22Rv1 (cell line): Measurements from ENCODE around the gene CTBP1.

ENCODE experiments used
- H3K27ac ChIP-seq: fragments of 450-650 bp; 2 replicates; pipeline ENCODE4 v1.5.1; 2017
- ZFX ChIP-seq: fragments of 450-650 bp; IDR thresholded peaks from 2 replicates; pipeline ENCODE4 v1.6.1; 2017; ENCODE audit warnings: antibody characterized with exemption, borderline replicate concordance
- TF ChIP-seq, protein P1 (sequence below): fragments of 450-650 bp; IDR thresholded peaks from 2 replicates; pipeline ENCODE4 v1.5.1; 2017; ENCODE audit warnings: mild to moderate bottlenecking

CTBP1 gene

DNA sequence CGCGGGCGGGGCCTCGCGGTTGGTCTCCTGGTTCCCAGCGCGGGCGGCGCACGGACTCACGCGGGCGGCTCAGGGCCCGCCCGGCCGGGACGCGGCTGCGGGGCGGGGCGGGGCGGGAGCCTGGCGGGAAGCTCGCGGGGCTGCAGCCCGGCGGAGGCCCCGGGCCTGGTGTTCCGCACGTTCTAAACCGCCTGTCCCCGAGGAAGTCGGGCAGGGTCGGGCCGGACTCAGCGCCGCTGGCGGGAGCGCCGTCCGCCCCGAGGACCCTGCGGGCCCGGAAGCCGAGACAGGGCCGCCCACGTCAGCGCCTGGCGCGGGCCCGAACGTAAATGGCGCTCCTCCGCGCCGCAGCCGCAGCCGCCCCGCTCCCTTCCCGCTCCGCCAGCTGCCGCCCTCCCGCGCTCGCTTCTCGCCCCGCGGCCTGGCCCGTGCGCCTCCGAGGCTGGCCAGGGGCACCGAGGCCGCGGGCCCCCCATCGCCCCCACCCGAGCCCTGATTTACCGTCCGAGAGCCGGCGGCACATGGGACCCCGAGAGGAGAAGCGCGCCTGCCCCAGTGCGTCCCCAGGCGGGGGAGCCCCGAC is 309 bp upstream of the CTBP1 start:
- H3K27ac ChIP-seq, result peak overlapping the region; percentile 92
- TF ChIP-seq ZFX, result no peak
- TF ChIP-seq, protein P1, sequence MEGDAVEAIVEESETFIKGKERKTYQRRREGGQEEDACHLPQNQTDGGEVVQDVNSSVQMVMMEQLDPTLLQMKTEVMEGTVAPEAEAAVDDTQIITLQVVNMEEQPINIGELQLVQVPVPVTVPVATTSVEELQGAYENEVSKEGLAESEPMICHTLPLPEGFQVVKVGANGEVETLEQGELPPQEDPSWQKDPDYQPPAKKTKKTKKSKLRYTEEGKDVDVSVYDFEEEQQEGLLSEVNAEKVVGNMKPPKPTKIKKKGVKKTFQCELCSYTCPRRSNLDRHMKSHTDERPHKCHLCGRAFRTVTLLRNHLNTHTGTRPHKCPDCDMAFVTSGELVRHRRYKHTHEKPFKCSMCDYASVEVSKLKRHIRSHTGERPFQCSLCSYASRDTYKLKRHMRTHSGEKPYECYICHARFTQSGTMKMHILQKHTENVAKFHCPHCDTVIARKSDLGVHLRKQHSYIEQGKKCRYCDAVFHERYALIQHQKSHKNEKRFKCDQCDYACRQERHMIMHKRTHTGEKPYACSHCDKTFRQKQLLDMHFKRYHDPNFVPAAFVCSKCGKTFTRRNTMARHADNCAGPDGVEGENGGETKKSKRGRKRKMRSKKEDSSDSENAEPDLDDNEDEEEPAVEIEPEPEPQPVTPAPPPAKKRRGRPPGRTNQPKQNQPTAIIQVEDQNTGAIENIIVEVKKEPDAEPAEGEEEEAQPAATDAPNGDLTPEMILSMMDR, result no peak

DNA sequence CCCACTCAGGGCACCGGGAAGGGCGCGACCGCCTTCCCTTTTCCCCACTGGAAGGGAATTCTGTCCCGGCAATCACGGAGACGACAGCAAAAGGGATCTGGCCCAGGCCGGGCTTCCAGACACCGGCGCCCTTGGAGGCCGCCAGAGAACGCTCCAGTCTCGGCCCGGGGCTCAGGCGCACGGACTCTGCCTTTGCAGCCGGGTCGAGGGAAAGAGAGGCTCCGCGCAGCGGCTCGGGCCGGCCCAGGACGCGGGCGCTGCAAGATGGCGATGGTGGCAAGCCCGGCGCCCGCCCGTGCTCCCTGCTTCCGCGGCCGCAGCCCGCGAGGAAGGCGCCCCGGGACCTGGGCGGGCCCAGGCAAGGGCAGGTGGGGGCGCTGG is 1.1 kb downstream of the CTBP1 start:
- peak overlapping the region; percentile 92 for H3K27ac ChIP-seq
- TF ChIP-seq ZFX, result no peak
- TF ChIP-seq, protein P1, result no peak

DNA sequence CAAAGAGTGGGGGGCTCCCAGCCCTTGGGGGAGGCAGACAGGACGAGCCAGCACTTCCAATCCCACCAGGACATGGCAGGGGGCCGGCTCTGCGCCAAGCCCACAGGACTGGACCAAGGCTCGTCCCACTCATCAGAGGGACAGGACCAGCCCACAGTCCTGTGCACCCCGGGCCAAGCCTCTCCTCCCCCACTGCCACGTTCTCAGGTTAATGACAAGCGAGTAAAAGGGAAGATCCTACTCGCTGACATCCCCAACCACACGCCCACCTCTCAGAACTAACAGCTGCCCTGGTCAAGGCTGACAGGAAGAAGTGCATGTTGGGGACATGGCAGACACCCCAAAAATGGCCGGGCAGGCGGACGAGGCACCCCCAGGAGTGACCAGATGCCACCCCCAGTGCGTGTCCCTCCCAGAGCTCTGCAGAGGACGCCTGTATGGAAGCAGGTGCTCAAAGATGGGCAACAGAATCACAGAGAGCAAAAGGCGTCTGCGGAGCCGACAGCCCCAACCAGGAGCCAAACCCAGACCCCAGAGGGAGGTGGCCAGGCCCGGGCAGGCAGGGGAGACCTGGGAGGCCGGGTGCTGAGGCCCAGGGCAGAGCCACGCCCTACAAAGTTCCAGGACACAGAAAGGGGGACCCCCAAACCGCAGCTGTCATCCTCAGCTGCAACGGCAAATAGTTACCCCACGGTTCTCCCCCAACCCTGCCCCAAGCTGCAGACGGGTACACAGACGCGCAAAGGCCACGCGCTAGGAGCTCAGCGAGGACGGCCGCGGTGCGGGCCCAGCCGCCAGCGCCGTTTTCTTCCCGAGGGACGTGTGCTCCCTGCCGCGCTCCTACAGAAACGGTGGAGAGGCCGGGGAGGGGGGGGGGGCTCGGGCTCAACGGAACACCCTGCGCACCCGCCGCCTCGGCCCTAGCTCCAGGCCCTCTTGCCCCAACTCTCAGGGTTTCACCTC is 1.7 kb downstream of the CTBP1 start:
- H3K27ac ChIP-seq, result peak overlapping the region; percentile 92
- TF ChIP-seq, protein P1, result no peak
- no peak for TF ChIP-seq ZFX

DNA sequence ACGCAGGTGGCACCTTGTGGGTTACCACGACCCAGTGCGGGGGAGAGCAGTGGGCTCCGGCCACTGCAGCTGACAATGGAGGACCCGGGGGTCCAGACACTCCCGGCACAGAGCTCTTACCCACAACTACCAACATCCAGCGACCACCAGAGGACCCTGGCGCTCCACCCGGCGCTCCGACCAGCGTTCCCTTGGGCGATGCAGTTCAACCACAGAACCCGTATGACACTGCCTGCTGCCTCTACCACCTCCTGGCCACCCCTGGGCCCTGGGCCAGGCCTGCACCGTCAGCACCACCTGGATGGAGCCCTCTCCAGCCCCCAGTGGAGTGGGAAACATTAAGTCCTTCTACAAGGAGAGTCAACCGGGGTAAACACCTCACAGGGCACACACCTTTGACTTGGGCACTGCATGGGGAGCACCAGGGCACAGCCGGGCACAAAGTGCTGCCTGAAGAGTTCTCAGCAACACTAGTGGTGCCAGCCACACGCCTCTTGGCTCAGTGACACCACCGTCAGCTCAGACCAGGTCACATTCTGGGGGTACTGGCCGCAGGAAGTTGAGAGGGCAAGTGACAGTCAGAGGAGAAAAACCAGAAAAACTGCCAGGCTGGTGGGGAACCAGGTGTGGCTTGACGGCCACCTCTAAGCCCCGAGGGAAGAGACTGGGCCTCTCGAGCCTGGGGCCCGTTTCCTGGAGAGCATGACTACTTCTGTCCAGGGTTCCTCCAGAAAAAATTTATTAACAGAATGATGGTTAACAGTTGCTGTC is 2.6 kb downstream of the CTBP1 start:
- no peak overlapping the region; the same call in 1 of the 2 replicates for H3K27ac ChIP-seq
- TF ChIP-seq, protein P1, result no peak
- TF ChIP-seq ZFX, result no peak

DNA sequence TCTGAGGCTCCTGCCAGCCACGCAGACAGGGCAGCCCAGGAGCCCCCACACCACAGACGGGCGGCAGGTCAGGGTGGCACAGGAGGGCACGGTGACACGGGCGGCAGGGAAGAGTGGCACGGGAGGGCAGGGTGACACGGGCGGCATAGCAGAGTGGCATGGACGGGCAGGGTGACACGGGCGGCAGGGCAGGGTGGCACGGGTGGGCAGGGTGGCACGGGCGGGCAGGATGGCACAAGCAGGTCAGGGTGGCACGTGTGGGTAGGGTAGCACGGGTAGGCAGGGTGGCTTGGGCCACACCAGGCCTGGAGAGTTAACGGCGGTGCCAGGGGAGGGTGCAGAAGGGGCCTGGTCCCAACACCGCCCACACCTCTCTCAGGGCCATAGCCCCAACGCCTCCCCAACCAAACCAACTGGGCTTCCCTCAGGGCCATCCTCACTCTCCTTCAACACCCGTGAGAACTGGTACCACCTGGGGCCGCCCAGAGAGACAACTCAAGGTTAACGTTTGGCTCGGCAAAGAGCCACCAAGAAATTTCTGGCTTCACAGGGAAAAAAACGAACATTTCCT is 3.4 kb downstream of the CTBP1 start:
- TF ChIP-seq ZFX, result no peak
- TF ChIP-seq, protein P1, result no peak
- H3K27ac ChIP-seq, result no peak overlapping the region

GRCh38 chr4:1244978-1245471 is 3.9 kb downstream of the CTBP1 start:
- no peak overlapping the region for H3K27ac ChIP-seq
- TF ChIP-seq ZFX, result no peak
- TF ChIP-seq, protein P1, result no peak
